DOHH2 (cell line): Measurements from ENCODE around the gene LTV1.

ENCODE experiments used
- EZH2phosphoT487 ChIP-seq: fragments of 200-600 bp; sonication (generic); IDR thresholded peaks from 2 replicates; pipeline ENCODE4 v1.6.1; 2017; ENCODE audit warnings: borderline replicate concordance, mild to moderate bottlenecking, antibody characterized with exemption, low read length, moderate library complexity, mixed read lengths
- TF ChIP-seq, protein P1 (sequence below): fragments of 200-600 bp; sonication (generic); IDR thresholded peaks from one replicate; pipeline ENCODE4 v1.5.1; 2014; ENCODE audit warnings: antibody characterized with exemption, mild to moderate bottlenecking, low read depth, low read length; ENCODE audit not compliant: poor library complexity, severe bottlenecking

DNA sequence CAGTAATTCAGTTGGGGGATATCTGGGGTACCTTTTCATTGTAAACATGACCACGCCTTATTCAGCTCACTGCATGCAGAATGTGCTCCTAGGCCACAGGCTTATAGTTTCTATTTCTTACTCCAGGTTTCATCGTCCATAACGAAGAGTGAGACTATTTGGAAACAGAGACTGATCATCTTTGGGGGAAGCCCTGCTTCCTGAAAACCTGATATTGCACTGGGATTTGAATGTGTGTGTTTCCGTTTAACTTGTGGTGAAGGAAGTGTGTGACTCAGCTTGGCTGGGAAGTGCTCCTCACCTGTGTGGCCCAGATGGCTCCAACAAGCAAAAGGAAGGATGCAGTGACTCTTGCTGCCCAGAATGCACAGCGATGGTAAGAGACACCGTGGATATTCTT is 19.6 kb upstream of the LTV1 start:
- TF ChIP-seq, protein P1, sequence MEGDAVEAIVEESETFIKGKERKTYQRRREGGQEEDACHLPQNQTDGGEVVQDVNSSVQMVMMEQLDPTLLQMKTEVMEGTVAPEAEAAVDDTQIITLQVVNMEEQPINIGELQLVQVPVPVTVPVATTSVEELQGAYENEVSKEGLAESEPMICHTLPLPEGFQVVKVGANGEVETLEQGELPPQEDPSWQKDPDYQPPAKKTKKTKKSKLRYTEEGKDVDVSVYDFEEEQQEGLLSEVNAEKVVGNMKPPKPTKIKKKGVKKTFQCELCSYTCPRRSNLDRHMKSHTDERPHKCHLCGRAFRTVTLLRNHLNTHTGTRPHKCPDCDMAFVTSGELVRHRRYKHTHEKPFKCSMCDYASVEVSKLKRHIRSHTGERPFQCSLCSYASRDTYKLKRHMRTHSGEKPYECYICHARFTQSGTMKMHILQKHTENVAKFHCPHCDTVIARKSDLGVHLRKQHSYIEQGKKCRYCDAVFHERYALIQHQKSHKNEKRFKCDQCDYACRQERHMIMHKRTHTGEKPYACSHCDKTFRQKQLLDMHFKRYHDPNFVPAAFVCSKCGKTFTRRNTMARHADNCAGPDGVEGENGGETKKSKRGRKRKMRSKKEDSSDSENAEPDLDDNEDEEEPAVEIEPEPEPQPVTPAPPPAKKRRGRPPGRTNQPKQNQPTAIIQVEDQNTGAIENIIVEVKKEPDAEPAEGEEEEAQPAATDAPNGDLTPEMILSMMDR, result no peak
- no peak for TF ChIP-seq EZH2phosphoT487
